ENCODE results near the gene KATNBL1. TPM values are rescaled to one million over a fixed set of nuclear protein-coding genes. Genes with fewer than 3 reads are reported as not detected.
"Not testable (repeated sequence)": the region's sequence is repeated elsewhere in the genome, so short reads cannot be mapped to it uniquely, and the experiment has no call there.

The KATNBL1 gene
- total and polyA plus RNA-seq, 12 donors, result 10.3 to 63.9 (median 23.9) TPM

DNA sequence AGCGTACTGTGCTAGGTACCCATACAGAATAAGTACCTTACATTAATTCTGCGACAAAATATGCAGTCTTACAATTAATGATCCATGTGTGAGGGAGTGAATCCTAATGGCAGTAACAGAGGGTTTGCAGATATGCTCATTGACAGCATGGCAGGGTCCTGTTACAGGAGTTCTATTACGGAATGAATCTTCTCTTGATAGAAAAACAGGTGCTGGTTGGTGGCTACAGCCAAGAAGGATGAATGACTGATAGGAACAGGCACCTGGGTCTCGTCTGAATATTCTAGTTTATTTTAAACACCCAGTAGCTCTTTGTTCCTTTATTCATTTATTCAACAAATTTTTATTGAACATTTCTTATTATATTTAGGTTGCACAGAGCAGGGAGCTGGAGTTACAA, 85.2 kb downstream of the KATNBL1 start:
- H3K4me3 ChIP-seq, result no peak overlapping the region
- H3K4me1 ChIP-seq (replicated peaks in 1 of 2), result no peaks in the 10 kb centered on the region
- no peaks in the 10 kb centered on the region for H3K9me3 ChIP-seq (replicated peaks in 1 of 3)
- no peaks in the 10 kb centered on the region for H3K36me3 ChIP-seq (replicated peaks in 1 of 2)
- no peak overlapping the region for H3K27ac ChIP-seq
- 66 to 78% (median 76%) methylated on average over 4 of the region's 4 CpGs for WGBS, 4 donors
- no peak for DNase-seq
- TF ChIP-seq POLR2A (IDR thresholded peaks at IDR 0.05), result no peak
- TF ChIP-seq, protein P1, sequence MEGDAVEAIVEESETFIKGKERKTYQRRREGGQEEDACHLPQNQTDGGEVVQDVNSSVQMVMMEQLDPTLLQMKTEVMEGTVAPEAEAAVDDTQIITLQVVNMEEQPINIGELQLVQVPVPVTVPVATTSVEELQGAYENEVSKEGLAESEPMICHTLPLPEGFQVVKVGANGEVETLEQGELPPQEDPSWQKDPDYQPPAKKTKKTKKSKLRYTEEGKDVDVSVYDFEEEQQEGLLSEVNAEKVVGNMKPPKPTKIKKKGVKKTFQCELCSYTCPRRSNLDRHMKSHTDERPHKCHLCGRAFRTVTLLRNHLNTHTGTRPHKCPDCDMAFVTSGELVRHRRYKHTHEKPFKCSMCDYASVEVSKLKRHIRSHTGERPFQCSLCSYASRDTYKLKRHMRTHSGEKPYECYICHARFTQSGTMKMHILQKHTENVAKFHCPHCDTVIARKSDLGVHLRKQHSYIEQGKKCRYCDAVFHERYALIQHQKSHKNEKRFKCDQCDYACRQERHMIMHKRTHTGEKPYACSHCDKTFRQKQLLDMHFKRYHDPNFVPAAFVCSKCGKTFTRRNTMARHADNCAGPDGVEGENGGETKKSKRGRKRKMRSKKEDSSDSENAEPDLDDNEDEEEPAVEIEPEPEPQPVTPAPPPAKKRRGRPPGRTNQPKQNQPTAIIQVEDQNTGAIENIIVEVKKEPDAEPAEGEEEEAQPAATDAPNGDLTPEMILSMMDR (IDR thresholded peaks at IDR 0.05), result no peak
- H3K27me3 ChIP-seq, result no peaks in the 10 kb centered on the region
- intact Hi-C loops (cut with DNase I), result no loop called here

DNA sequence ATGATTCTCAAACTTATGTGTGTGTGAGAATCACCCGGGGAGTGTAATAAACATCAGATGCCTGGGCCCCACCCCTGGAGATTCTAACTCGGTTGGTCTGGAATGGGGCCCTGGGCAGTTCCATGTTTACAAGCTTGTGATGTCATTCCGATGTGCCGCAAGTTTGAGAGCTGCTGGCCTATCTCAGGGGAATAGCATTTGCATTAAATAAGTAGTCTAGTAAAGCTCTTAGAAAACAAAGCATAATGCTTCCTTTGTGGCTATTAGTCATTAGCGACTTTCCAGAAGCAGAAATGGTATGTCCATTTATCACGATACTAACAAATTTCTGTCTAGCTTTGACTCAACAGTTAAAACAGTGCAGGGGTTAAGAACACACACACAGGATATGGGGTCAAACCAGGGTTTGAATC, 87.1 kb downstream of the KATNBL1 start:
- DNase-seq, result no peak
- intact Hi-C loops (cut with DNase I), result no loop called here
- no peak overlapping the region for H3K4me3 ChIP-seq
- TF ChIP-seq, protein P1 (IDR thresholded peaks at IDR 0.05), result no peak
- no peaks in the 10 kb centered on the region for H3K27me3 ChIP-seq
- no peak overlapping the region for H3K27ac ChIP-seq
- H3K4me1 ChIP-seq (replicated peaks in 1 of 2), result no peaks in the 10 kb centered on the region
- 49 to 66% (median 58%) methylated on average over 6 of the region's 6 CpGs for WGBS, 4 donors
- H3K9me3 ChIP-seq (replicated peaks in 1 of 3), result no peaks in the 10 kb centered on the region
- H3K36me3 ChIP-seq (replicated peaks in 1 of 2), result no peaks in the 10 kb centered on the region

DNA sequence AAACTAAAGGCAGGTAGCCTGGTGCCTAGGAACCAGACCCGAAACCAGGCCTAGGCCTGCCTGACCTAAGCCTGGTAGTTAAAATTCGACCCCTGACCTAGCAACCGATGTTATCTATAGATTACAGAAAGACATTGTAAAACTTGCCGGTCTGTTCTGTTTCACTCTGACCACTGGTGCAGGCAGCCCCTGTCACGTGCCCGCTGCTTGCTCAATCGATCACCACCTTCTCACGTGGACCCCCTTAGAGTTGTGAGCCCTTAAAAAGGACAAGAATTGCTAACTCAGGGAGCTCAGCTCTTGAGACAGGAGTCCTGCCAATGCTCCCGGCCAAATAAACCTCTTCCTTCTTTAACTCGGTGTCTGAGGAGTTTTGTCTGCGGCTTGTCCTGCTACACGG, 88.1 kb downstream of the KATNBL1 start:
- 72 to 80% (median 77%) methylated on average over 12 of the region's 12 CpGs for WGBS, 4 donors
- H3K4me1 ChIP-seq (replicated peaks in 1 of 2); H3K27ac ChIP-seq; H3K36me3 ChIP-seq (replicated peaks in 1 of 2); H3K9me3 ChIP-seq (replicated peaks in 1 of 3); intact Hi-C loops (cut with DNase I); H3K4me3 ChIP-seq; DNase-seq; H3K27me3 ChIP-seq: not testable (repeated sequence)

DNA sequence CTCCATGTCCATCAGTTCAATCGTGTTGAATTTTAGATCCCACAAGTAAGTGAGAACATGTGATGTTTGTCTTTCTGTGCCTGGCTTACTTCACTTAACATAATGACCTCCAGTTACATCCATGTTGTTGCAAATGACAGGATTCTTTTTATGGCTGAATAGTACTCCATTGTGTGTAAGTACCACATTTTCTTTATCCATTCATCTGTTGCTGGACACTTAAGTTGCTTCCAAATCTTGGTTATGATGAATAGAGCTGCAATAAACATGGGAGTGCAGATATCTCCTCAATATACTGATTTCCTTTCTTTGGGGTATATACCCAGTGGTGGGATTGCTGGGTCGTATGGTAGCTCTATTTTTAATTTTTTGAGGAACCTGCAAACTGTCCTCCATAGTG, 89.5 kb downstream of the KATNBL1 start:
- intact Hi-C loops (cut with DNase I); H3K9me3 ChIP-seq (replicated peaks in 1 of 3); H3K36me3 ChIP-seq (replicated peaks in 1 of 2); H3K27ac ChIP-seq; H3K4me3 ChIP-seq; H3K27me3 ChIP-seq; DNase-seq; H3K4me1 ChIP-seq (replicated peaks in 1 of 2): not testable (repeated sequence)
- 39 to 61% (median 60%) methylated on average over 2 of the region's 2 CpGs for WGBS, 4 donors

DNA sequence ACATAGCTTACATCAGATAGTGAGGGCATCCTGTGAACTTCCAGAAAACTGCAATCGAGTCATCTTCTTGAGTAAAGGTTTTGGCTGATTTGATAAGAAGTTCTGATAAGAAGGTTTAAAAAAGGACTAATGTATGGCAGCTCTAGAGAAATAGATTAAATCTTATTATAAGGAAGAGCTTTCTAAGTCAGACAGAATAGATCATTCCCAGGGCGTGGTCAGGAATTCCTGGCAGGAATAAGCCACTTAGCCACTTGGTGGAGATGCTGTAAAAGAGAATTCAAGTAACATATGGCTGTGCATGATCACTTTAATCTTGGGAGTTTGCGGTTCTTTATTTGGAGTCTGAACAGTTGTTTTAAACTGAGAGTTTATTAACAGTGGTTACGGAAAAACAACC, 90.6 kb downstream of the KATNBL1 start:
- Histone ChIP-seq H3K36me3 (replicated peaks in 1 of 2) (no peaks in the 10 kb centered on the region), H3K27ac (no peak overlapping the region), H3K9me3 (replicated peaks in 1 of 3) (no peaks in the 10 kb centered on the region), H3K4me3 (no peak overlapping the region), H3K4me1 (replicated peaks in 1 of 2) (no peaks in the 10 kb centered on the region), H3K27me3 (no peaks in the 10 kb centered on the region)
- intact Hi-C loops (cut with DNase I), result no loop called here
- DNase-seq, result no peak
- TF ChIP-seq POLR2A (IDR thresholded peaks at IDR 0.05), result no peak
- TF ChIP-seq, protein P1 (IDR thresholded peaks at IDR 0.05), result no peak
- WGBS, 4 donors, result 68 to 73% (median 72%) methylated on average over 4 of the region's 4 CpGs
